Suprapubic skin (tissue), 4 donors: ENCODE results near the gene PTPRD. TPM values are rescaled to one million over a fixed set of nuclear protein-coding genes. Genes with fewer than 3 reads are reported as not detected.

Source experiments
- DNase-seq, 2 donors: peaks; one replicate each; pipeline ENCODE4 v3.0.0-alpha.2; 2019; ENCODE audit warnings: low spot score in 2 of 2
- H3K27ac ChIP-seq: fragments of 200-600 bp; sonication (generic); one replicate; pipeline ENCODE4 v1.5.1; 2019
- H3K27me3 ChIP-seq: fragments of 200-600 bp; sonication (generic); one replicate; pipeline ENCODE4 v1.5.1; 2019
- H3K36me3 ChIP-seq: fragments of 200-600 bp; sonication (generic); one replicate; pipeline ENCODE4 v1.5.1; 2019
- H3K4me1 ChIP-seq: fragments of 200-600 bp; sonication (generic); one replicate; pipeline ENCODE4 v1.5.1; 2019
- H3K4me3 ChIP-seq: fragments of 200-600 bp; sonication (generic); one replicate; pipeline ENCODE4 v1.5.1; 2019; ENCODE audit warnings: mild to moderate bottlenecking
- H3K9me3 ChIP-seq: fragments of 200-600 bp; sonication (generic); one replicate; pipeline ENCODE4 v1.5.1; 2019
- EP300 ChIP-seq: sonication (generic); formaldehyde crosslinking; IDR thresholded peaks from one replicate; pipeline ENCODE4 v1.6.1; 2017; ENCODE audit warnings: antibody characterized with exemption
- POLR2A ChIP-seq, 2 donors: fragments of 450-650 bp; IDR thresholded peaks; one replicate each; pipeline ENCODE4 v1.6.1; 2017; ENCODE audit warnings: antibody characterized with exemption in 2 of 2, mild to moderate bottlenecking in 2 of 2, moderate library complexity in 2 of 2
- POLR2AphosphoS5 ChIP-seq, 3 donors: sonication (generic); formaldehyde crosslinking; IDR thresholded peaks; one replicate each; pipeline ENCODE4 v1.6.1; 2017; ENCODE audit warnings: antibody characterized with exemption in 3 of 3
- WGBS: methylation state at CpG from one replicate; pipeline ENCODE4 v1.1.5; 2018; 5-methylcytosine and 5-hydroxymethylcytosine counted together
- total RNA-seq, 4 donors: library from RNA; depleted of rRNA; stranded (reverse); fragments of >200 nt; gene quantifications; one replicate each; pipeline ENCODE4 v1.1.0, GENCODE V29; 2016
- TF ChIP-seq, protein P1 (sequence below), 2 donors: fragments of 200-600 bp in 1 of 2; fragments of 450-650 bp in 1 of 2; sonication (generic) in 1 of 2; IDR thresholded peaks; one replicate each; pipeline ENCODE4 v1.5.1; 2016 to 2019; ENCODE audit warnings: antibody characterized with exemption in 2 of 2, mild to moderate bottlenecking in 1 of 2, moderate library complexity in 1 of 2

Gene PTPRD
- total RNA-seq, 4 donors from 2014 or later: 0.49 to 3.3 (median 2.5) TPM

DNA sequence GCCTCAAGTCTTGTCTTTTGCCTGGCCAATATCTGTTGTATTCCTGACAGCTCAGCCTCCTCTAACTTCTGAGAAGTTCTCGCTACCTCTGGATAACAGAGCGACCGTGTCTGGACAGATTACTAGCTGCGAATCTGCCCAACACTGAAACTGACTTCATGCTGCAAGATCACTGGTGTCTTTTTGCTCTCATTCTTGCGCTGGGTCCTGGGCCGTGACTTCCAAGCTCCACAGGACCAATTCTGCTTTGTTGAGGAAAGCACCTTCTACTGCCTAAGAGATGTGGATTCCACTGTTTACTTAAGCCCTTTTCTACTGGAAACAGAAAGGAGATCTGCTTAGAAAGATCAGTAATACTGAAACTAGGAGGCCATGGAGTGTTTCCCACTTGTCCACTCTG is 1834.4 kb downstream of the PTPRD start:
- no peak for TF ChIP-seq POLR2A (IDR thresholded peaks at IDR 0.05)
- TF ChIP-seq, protein P1, sequence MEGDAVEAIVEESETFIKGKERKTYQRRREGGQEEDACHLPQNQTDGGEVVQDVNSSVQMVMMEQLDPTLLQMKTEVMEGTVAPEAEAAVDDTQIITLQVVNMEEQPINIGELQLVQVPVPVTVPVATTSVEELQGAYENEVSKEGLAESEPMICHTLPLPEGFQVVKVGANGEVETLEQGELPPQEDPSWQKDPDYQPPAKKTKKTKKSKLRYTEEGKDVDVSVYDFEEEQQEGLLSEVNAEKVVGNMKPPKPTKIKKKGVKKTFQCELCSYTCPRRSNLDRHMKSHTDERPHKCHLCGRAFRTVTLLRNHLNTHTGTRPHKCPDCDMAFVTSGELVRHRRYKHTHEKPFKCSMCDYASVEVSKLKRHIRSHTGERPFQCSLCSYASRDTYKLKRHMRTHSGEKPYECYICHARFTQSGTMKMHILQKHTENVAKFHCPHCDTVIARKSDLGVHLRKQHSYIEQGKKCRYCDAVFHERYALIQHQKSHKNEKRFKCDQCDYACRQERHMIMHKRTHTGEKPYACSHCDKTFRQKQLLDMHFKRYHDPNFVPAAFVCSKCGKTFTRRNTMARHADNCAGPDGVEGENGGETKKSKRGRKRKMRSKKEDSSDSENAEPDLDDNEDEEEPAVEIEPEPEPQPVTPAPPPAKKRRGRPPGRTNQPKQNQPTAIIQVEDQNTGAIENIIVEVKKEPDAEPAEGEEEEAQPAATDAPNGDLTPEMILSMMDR (IDR thresholded peaks at IDR 0.05): no peak
- no peak for TF ChIP-seq EP300
- no peak for DNase-seq
- Histone ChIP-seq H3K27me3 (no peaks in the 10 kb centered on the region), H3K36me3 (no peaks in the 10 kb centered on the region), H3K4me3 (no peak overlapping the region), H3K9me3 (no peaks in the 10 kb centered on the region), H3K27ac (no peak overlapping the region), H3K4me1 (no peaks in the 10 kb centered on the region)
- WGBS: 94% methylated on average over 6 of the region's 6 CpGs

DNA sequence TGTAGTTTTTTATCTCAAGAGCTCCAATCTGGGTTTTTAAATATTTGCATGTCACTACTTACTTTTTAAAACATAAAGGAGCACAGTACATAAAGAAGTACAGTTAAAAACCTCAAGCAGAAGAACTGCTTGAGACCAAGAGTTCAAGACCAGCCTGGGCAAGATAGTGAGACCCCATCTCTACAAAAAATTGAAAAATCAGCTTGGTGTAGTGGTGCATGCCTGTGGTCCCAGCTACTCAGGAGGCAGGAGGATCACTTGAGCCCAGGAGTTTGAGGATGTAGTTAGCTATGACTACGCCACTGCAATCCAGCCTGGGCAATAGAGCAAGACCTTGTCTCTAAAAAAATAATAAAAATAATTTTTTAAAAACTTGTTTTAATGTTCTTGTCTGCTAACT is 1840.5 kb downstream of the PTPRD start:
- TF ChIP-seq, protein P1 (IDR thresholded peaks at IDR 0.05): no peak
- TF ChIP-seq POLR2A (IDR thresholded peaks at IDR 0.05) (no peak), EP300 (no peak), POLR2AphosphoS5 (IDR thresholded peaks at IDR 0.05) (no peak)
- Histone ChIP-seq H3K36me3 (no peaks in the 10 kb centered on the region), H3K27me3 (no peaks in the 10 kb centered on the region), H3K27ac (no peak overlapping the region), H3K4me3 (no peak overlapping the region), H3K9me3 (no peaks in the 10 kb centered on the region), H3K4me1 (no peaks in the 10 kb centered on the region)
- WGBS: 94% methylated on average over 1 of the region's 1 CpG
- no peak for DNase-seq

DNA sequence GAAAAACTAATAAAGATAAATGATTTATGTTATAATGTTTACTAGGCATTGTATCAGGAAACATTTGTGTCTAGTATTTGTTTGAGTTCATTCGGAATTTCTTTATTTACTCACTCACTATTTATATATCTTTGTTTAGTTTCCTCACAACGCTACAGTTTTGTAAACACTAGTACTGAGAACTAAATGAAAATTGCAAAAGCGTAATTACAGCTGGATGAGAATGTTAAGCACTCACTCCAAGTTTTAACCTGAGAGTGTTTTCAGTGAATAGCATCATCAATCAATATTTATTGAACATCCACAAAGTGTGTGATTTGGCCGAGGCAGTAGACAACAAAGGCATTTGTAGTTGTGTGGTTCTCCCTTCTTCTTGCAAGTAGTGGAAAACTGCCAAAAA is 1843.6 kb downstream of the PTPRD start:
- WGBS: 37% methylated on average over 4 of the region's 4 CpGs
- no peak overlapping the region for H3K27ac ChIP-seq
- H3K4me3 ChIP-seq: no peak overlapping the region
- no peak for TF ChIP-seq EP300
- TF ChIP-seq, protein P1 (IDR thresholded peaks at IDR 0.05): no peak
- DNase-seq: no peak
- H3K36me3 ChIP-seq: no peaks in the 10 kb centered on the region
- no peaks in the 10 kb centered on the region for H3K9me3 ChIP-seq
- no peaks in the 10 kb centered on the region for H3K4me1 ChIP-seq
- no peaks in the 10 kb centered on the region for H3K27me3 ChIP-seq

DNA sequence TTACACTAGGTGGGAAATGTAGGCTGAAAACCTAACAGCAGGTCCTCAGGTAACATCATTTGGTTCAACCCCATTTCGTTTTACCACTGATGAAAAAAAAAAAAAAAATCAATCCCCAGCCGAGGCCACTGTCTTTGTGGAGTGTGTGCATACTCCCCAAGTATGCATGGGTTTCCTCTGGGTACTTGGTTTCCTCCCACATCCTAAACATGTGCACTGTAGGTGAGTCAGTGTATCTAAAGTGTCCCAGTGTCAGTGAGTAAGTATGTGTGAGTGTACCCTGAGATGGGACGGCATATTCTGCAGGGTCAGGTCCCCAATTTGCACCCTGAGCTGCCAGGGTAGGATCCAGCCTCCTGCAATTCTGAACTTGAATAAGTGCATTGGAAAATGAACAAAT is 1846.7 kb downstream of the PTPRD start:
- TF ChIP-seq, protein P1 (IDR thresholded peaks at IDR 0.05): no peak
- Histone ChIP-seq H3K4me1 (no peaks in the 10 kb centered on the region), H3K27ac (no peak overlapping the region), H3K36me3 (no peaks in the 10 kb centered on the region), H3K9me3 (no peaks in the 10 kb centered on the region), H3K27me3 (no peaks in the 10 kb centered on the region), H3K4me3 (no peak overlapping the region)
- no peak for DNase-seq
- WGBS: 82% methylated on average over 3 of the region's 3 CpGs

DNA sequence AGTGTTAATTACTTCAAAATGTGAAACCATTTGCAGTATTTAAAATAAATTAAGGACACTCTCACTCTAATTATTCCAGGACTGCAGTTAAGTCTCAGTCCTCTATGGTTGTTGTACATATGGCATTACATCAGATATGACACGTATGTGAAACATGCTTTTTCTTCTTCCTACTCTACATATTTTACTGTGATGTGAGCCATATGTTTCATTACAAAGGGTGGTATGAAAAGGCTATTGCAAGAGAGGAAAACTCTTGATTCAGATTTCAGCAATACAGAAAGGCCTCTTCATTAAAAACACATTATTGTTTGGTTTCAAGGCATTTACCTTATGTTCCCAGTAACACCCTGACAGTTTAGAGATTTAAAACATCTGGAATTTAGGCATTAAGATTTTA is 1848.8 kb downstream of the PTPRD start:
- Histone ChIP-seq H3K9me3 (no peaks in the 10 kb centered on the region), H3K36me3 (no peaks in the 10 kb centered on the region), H3K27ac (no peak overlapping the region), H3K4me3 (no peak overlapping the region), H3K4me1 (no peaks in the 10 kb centered on the region), H3K27me3 (no peaks in the 10 kb centered on the region)
- TF ChIP-seq, protein P1 (IDR thresholded peaks at IDR 0.05): no peak
- TF ChIP-seq POLR2AphosphoS5 (IDR thresholded peaks at IDR 0.05): no peak
- no peak for TF ChIP-seq POLR2A (IDR thresholded peaks at IDR 0.05)
- TF ChIP-seq EP300: no peak
- DNase-seq: no peak
- 72% methylated on average over 1 of the region's 1 CpG for WGBS
